Activated CD4-positive, alpha-beta T cell treated with anti-CD3 and anti-CD28 coated beads for 48 hours (primary cell): ENCODE data around the gene FN1.

ENCODE experiments used
- DNase-seq: peaks from one replicate; pipeline ENCODE4 v3.0.0-alpha.2; 2020

The FN1 gene

GRCh38 chr2:215405722-215406581, 29.9 kb downstream of the FN1 start:
- no peak for DNase-seq

GRCh38 chr2:215404348-215405012, 31.4 kb downstream of the FN1 start:
- DNase-seq, result no peak

GRCh38 chr2:215403441-215404347, 32.2 kb downstream of the FN1 start:
- no peak for DNase-seq

GRCh38 chr2:215401896-215402379, 33.9 kb downstream of the FN1 start:
- DNase-seq, result no peak

GRCh38 chr2:215399067-215399716, 36.7 kb downstream of the FN1 start:
- no peak for DNase-seq

- DNase-seq, result no peak
Measured at GRCh38 chr2:215397632-215398341, 38.1 kb downstream of the FN1 start.

- no peak for DNase-seq
Measured at GRCh38 chr2:215396595-215397313, 39.1 kb downstream of the FN1 start.

- DNase-seq, result no peak
Measured at GRCh38 chr2:215395687-215396460, 40.0 kb downstream of the FN1 start.

GRCh38 chr2:215394102-215394805, 41.6 kb downstream of the FN1 start:
- DNase-seq, result no peak

GRCh38 chr2:215392687-215393270, 43.1 kb downstream of the FN1 start:
- no peak for DNase-seq

GRCh38 chr2:215392164-215392563, 43.7 kb downstream of the FN1 start:
- DNase-seq, result no peak

- DNase-seq, result no peak
Measured at GRCh38 chr2:215391531-215391930, 44.3 kb downstream of the FN1 start.

- DNase-seq, result no peak
Measured at GRCh38 chr2:215390550-215390913, 45.3 kb downstream of the FN1 start.

- no peak for DNase-seq
Measured at GRCh38 chr2:215388002-215388728, 47.7 kb downstream of the FN1 start.

GRCh38 chr2:215386566-215386965, 49.3 kb downstream of the FN1 start:
- DNase-seq, result no peak

GRCh38 chr2:215384710-215385109, 51.2 kb downstream of the FN1 start:
- no peak for DNase-seq

- DNase-seq, result no peak
Measured at GRCh38 chr2:215383652-215384279, 52.1 kb downstream of the FN1 start.

- DNase-seq, result no peak
Measured at GRCh38 chr2:215382480-215382879, 53.4 kb downstream of the FN1 start.
